Body of pancreas (tissue), 4 donors: ENCODE results near the gene ALG1L2. TPM values are rescaled to one million over a fixed set of nuclear protein-coding genes. Genes with fewer than 3 reads are reported as not detected.
A peak's percentile ranks its signal among the peaks of the same experiment; 100 is the strongest.
"Not testable (repeated sequence)": the region's sequence is repeated elsewhere in the genome, so short reads cannot be mapped to it uniquely, and the experiment has no call there.

Experiments used
- ATAC-seq: fragments of 150-250 bp; one replicate; pipeline ENCODE4 v1.9.1; 2016
- DNase-seq, 4 donors: peaks; one replicate each; pipeline ENCODE4 v3.0.0-alpha.2; 2019
- H3K27ac ChIP-seq, 4 donors: fragments of 200-600 bp; sonication (generic); 1 replicate in 3 of 4; 2 replicates in 1 of 4; pipeline versions ENCODE4 v1.5.1 to v1.6.1; 2016 to 2019; ENCODE audit warnings: mild to moderate bottlenecking in 1 of 4, mixed read lengths in 1 of 4, moderate library complexity in 1 of 4
- H3K27me3 ChIP-seq, 2 donors: fragments of 200-600 bp; sonication (generic); one replicate each; pipeline ENCODE4 v1.6.0; 2016; ENCODE audit warnings: mild to moderate bottlenecking in 1 of 2
- H3K36me3 ChIP-seq, 2 donors: fragments of 200-600 bp; sonication (generic); replicated peaks in 1 of 2; 2 replicates each; pipeline ENCODE4 v1.5.1; 2016; ENCODE audit warnings: low read depth in 2 of 2; ENCODE audit not compliant: insufficient read depth in 1 of 2
- H3K4me1 ChIP-seq: fragments of 200-600 bp; sonication (generic); one replicate; pipeline ENCODE4 v1.6.0; 2016
- H3K4me3 ChIP-seq, 2 donors: fragments of 200-600 bp; sonication (generic); 1 replicate in 1 of 2; 2 replicates in 1 of 2; pipeline ENCODE4 v1.5.1; 2016 to 2019
- H3K9me3 ChIP-seq, 3 donors: fragments of 200-600 bp; sonication (generic); 1 replicate in 2 of 3; 2 replicates in 1 of 3; pipeline ENCODE4 v1.5.1; 2016
- CTCF ChIP-seq, 7 experiments: fragments of 450-650 bp in 4 of 7; fragments of 200-600 bp in 3 of 7; sonication (generic) in 3 of 7; IDR thresholded peaks; one replicate each; pipeline ENCODE4 v1.5.1; 2016 to 2019; ENCODE audit warnings: antibody characterized with exemption in 7 of 7
- POLR2A ChIP-seq, 3 donors: fragments of 450-650 bp; IDR thresholded peaks; one replicate each; pipeline ENCODE4 v1.6.1; 2016; ENCODE audit warnings: antibody characterized with exemption in 3 of 3, mild to moderate bottlenecking in 2 of 3
- WGBS, 2 donors: methylation state at CpG; one replicate each; pipeline ENCODE4 v1.1.5; 2017; 5-methylcytosine and 5-hydroxymethylcytosine counted together
- intact Hi-C: fragments of 100-400 bp; cut with DNase I; formaldehyde crosslinking; loops from one replicate; pipeline ENCODE4 v1.15.1; 2023
- total RNA-seq, 2 donors: library from RNA; depleted of rRNA; stranded (reverse); fragments of >200 nt; gene quantifications; one replicate each; pipeline ENCODE4 v1.1.0, GENCODE V29; 2016

The ALG1L2 gene
- total RNA-seq, 2 donors from 2014 or later: not detected

GRCh38 chr3:130085881-130086280, 4.2 kb downstream of the ALG1L2 start:
- no peaks in the 10 kb centered on the region for H3K36me3 ChIP-seq
- no peak overlapping the region for H3K4me3 ChIP-seq
- H3K27ac ChIP-seq: no peak overlapping the region
- no peaks in the 10 kb centered on the region for H3K9me3 ChIP-seq
- intact Hi-C loops: no loop called here
- 41 to 48% methylated on average over 6 of the region's 6 CpGs for WGBS, 2 donors
- DNase-seq (no peak), ATAC-seq (no peak)
- H3K27me3 ChIP-seq: no peaks in the 10 kb centered on the region
- no peak for TF ChIP-seq POLR2A (IDR thresholded peaks at IDR 0.05)
- no peak for TF ChIP-seq CTCF (IDR thresholded peaks at IDR 0.05)
- no peaks in the 10 kb centered on the region for H3K4me1 ChIP-seq

DNA sequence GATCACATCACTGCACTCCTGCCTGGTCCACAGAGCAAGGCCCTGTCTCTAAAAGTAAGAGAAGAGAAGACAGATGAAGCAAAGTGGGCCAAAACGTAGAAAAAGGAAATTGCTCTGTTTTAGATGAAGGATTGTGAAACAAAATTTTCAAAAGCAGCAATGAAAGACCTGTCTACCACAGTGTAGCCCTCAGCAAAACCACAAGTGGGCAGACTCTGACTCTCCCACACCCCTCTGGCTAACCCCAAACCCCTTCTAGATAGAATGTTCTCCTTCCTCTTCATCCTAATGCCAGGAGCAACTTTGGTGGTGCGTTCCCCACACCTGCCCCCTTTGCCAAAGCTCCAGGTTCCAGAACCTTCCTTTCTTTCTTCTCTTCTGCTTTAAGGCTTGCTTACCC, 5.0 kb downstream of the ALG1L2 start:
- intact Hi-C loops, ATAC-seq, H3K4me3 ChIP-seq, H3K9me3 ChIP-seq, H3K27ac ChIP-seq, DNase-seq, H3K4me1 ChIP-seq, H3K36me3 ChIP-seq, H3K27me3 ChIP-seq: not testable (repeated sequence)
- 53 to 61% methylated on average over 2 of the region's 2 CpGs for WGBS, 2 donors

DNA sequence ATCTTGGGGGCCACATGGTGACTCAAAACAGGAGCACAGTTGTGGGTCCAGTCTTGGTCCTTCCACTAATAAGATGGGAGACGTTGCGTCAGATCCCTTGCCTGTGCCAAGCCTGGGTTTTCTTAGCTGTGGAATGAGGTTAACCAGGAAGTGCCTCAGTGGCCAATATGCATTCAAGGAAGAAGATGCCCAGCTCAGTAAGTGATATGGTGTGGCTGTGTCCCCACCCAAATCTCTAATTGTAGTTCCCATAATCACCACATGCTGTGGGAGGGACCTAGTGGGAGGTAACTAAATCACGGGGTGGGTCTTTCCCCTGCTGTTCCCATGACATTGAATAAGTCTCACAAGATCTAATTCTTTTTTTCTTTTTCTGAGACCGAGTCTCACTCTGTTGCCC, 6.4 kb downstream of the ALG1L2 start:
- H3K27me3 ChIP-seq: no peaks in the 10 kb centered on the region
- no peaks in the 10 kb centered on the region for H3K36me3 ChIP-seq
- DNase-seq (no peak), ATAC-seq (no peak)
- 52 to 66% methylated on average over 2 to 4 of the region's 4 CpGs for WGBS, 2 donors
- no peaks in the 10 kb centered on the region for H3K4me1 ChIP-seq
- intact Hi-C loops: no loop called here
- no peak overlapping the region for H3K27ac ChIP-seq
- H3K9me3 ChIP-seq: no peaks in the 10 kb centered on the region
- TF ChIP-seq POLR2A (IDR thresholded peaks at IDR 0.05) (no peak), CTCF (IDR thresholded peaks at IDR 0.05) (no peak)
- H3K4me3 ChIP-seq: no peak overlapping the region

- H3K9me3 ChIP-seq, H3K36me3 ChIP-seq, H3K4me3 ChIP-seq, H3K27me3 ChIP-seq, H3K4me1 ChIP-seq, DNase-seq, intact Hi-C loops, H3K27ac ChIP-seq, ATAC-seq: not testable (repeated sequence)
- WGBS, 2 donors: 59 to 62% methylated on average over 3 of the region's 3 CpGs
Measured at GRCh38 chr3:130090681-130091080, 9.1 kb downstream of the ALG1L2 start.

GRCh38 chr3:130091958-130092357, 10.3 kb downstream of the ALG1L2 start:
- no peak for TF ChIP-seq POLR2A (IDR thresholded peaks at IDR 0.05)
- no peak for DNase-seq
- no peaks in the 10 kb centered on the region for H3K36me3 ChIP-seq
- intact Hi-C loops: no loop called here
- H3K27me3 ChIP-seq: no peaks in the 10 kb centered on the region
- no peak overlapping the region for H3K27ac ChIP-seq
- H3K4me3 ChIP-seq: no peak overlapping the region
- WGBS, 2 donors: 87 to 94% methylated on average over 9 to 14 of the region's 14 CpGs
- no peak for ATAC-seq
- no peaks in the 10 kb centered on the region for H3K9me3 ChIP-seq
- H3K4me1 ChIP-seq: no peaks in the 10 kb centered on the region

- Histone ChIP-seq H3K9me3 (no peaks in the 10 kb centered on the region), H3K4me3 (no peak overlapping the region), H3K27me3 (no peaks in the 10 kb centered on the region), H3K4me1 (no peaks in the 10 kb centered on the region), H3K27ac (no peak overlapping the region), H3K36me3 (no peaks in the 10 kb centered on the region)
- no peak for ATAC-seq
- intact Hi-C loops: no loop called here
- no peak for DNase-seq
- WGBS, 2 donors: 57 to 78% methylated on average over 3 to 10 of the region's 16 CpGs
- TF ChIP-seq POLR2A (IDR thresholded peaks at IDR 0.05) (no peak), CTCF (IDR thresholded peaks at IDR 0.05) (no peak)
Measured at GRCh38 chr3:130093741-130094391, 12.2 kb downstream of the ALG1L2 start.

DNA sequence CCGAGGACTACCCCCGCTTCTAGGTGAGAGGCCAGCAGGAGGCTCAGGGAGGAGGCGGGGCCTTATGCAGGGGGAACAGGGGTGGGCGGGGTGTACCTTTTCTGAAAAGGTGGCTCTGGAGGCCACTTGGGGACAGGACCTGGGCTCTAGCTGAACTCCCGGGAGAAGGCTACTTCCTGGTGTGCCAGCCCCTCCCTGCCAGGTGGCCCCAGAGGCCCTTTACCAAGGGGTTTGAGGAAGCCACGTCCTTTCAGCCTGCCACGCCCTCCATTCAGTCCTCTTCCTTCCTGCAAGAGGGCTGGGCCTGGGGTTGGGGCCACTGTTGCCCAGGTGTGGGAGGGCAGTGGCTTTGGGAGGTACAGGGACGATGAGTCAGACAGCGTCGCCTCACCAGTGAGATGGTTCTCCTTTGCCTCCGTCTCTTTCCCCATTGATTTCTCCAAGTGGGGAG, 12.9 kb downstream of the ALG1L2 start:
- DNase-seq: peak in 1 of 4 donors; percentile 21
- intact Hi-C loops, H3K36me3 ChIP-seq, H3K9me3 ChIP-seq, H3K27ac ChIP-seq, ATAC-seq, H3K4me1 ChIP-seq, H3K27me3 ChIP-seq, H3K4me3 ChIP-seq: not testable (repeated sequence)
- WGBS, 2 donors: 64 to 82% methylated on average over 6 to 10 of the region's 11 CpGs

- DNase-seq, H3K27me3 ChIP-seq, H3K36me3 ChIP-seq, H3K9me3 ChIP-seq, ATAC-seq, H3K4me3 ChIP-seq, H3K4me1 ChIP-seq, H3K27ac ChIP-seq, intact Hi-C loops: not testable (repeated sequence)
- 21 to 31% methylated on average over 3 to 11 of the region's 11 CpGs for WGBS, 2 donors
Measured at GRCh38 chr3:130095858-130096257, 14.2 kb downstream of the ALG1L2 start.

DNA sequence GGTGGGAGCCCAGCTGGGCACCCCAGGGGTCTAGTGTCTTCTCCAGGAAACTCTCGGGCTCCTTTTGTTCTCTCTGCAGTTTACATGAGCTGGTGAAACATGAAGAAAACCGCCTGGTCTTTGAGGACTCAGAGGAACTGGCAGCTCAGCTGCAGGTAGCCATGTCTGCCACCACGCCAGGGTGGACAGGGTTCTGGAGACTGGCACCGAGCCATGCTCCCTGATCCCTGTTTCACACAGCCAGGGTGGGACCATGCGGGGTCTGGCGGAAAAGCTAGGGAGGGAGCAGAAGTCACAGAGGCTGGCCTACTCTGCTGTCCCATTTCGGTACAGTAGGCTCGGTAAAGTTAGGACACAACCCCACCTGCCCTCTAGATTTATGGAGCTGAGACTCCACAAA, 15.5 kb downstream of the ALG1L2 start:
- DNase-seq, H3K9me3 ChIP-seq, H3K27ac ChIP-seq, H3K4me3 ChIP-seq, H3K4me1 ChIP-seq, ATAC-seq, H3K36me3 ChIP-seq, H3K27me3 ChIP-seq, intact Hi-C loops: not testable (repeated sequence)
- 37 to 73% methylated on average over 2 to 8 of the region's 8 CpGs for WGBS, 2 donors
